CD14-positive monocyte (primary cell): ENCODE data around the gene C5orf58. TPM values are rescaled to one million over a fixed set of nuclear protein-coding genes. Genes with fewer than 3 reads are reported as not detected.

Source experiments
- DNase-seq, 3 donors: peaks; one replicate each; pipeline ENCODE4 v3.0.0-alpha.2; 2011 to 2022
- H2AFZ ChIP-seq: 2 replicates; pipeline ENCODE4 v1.6.0; 2012; ENCODE audit warnings: mild to moderate bottlenecking, low read depth, low read length, inconsistent platforms; ENCODE audit not compliant: insufficient read depth, poor library complexity, severe bottlenecking
- H3K27ac ChIP-seq, 2 donors: 1 replicate in 1 of 2; 2 replicates in 1 of 2; pipeline ENCODE4 v1.5.1; 2012 to 2013; ENCODE audit warnings: low read length in 2 of 2, control low read depth in 1 of 2, inconsistent platforms in 1 of 2, low read depth in 1 of 2, mild to moderate bottlenecking in 1 of 2
- H3K27me3 ChIP-seq, 2 donors: one replicate each; pipeline versions ENCODE4 v1.6.0 to v1.6.1; 2011 to 2013; ENCODE audit warnings: low read length in 2 of 2; ENCODE audit not compliant: control insufficient read depth in 2 of 2, insufficient read depth in 2 of 2
- H3K36me3 ChIP-seq, 2 donors: replicated peaks in 1 of 2; 1 replicate in 1 of 2; 2 replicates in 1 of 2; pipeline versions ENCODE4 v1.5.1 to v1.6.1; 2012 to 2013; ENCODE audit warnings: low read length in 2 of 2, control low read depth in 1 of 2, inconsistent platforms in 1 of 2, mild to moderate bottlenecking in 1 of 2; ENCODE audit not compliant: insufficient read depth in 2 of 2, control insufficient read depth in 1 of 2
- H3K4me1 ChIP-seq, 2 donors: 1 replicate in 1 of 2; 2 replicates in 1 of 2; pipeline versions ENCODE4 v1.5.1 to v1.6.1; 2012 to 2013; ENCODE audit warnings: low read length in 2 of 2, control low read depth in 1 of 2, inconsistent platforms in 1 of 2, mild to moderate bottlenecking in 1 of 2, moderate library complexity in 1 of 2; ENCODE audit not compliant: insufficient read depth in 2 of 2, control insufficient read depth in 1 of 2
- H3K4me2 ChIP-seq: replicated peaks from 2 replicates; pipeline ENCODE3; 2012; ENCODE audit warnings: low read length, moderate library complexity, mild to moderate bottlenecking; ENCODE audit not compliant: poor library complexity, severe bottlenecking; ENCODE audit errors: extremely low read depth
- H3K4me3 ChIP-seq, 3 experiments: fragments of 200-600 bp in 1 of 3; sonication (generic) in 1 of 3; replicated peaks in 1 of 3; 1 replicate in 2 of 3; 2 replicates in 1 of 3; pipeline ENCODE4 v1.5.1; 2011 to 2013; ENCODE audit warnings: low read length in 3 of 3, mild to moderate bottlenecking in 3 of 3, control low read depth in 2 of 3, low read depth in 2 of 3, inconsistent platforms in 1 of 3, moderate library complexity in 1 of 3
- H3K79me2 ChIP-seq: 2 replicates; pipeline ENCODE4 v1.6.0; 2012; ENCODE audit warnings: mild to moderate bottlenecking, control low read depth, inconsistent platforms, low read length, moderate library complexity; ENCODE audit not compliant: insufficient read depth
- H3K9ac ChIP-seq: 2 replicates; pipeline ENCODE4 v1.6.0; 2017; ENCODE audit warnings: low read length, mild to moderate bottlenecking; ENCODE audit not compliant: insufficient read depth, poor library complexity, severe bottlenecking
- H3K9me3 ChIP-seq, 2 donors: replicated peaks in 1 of 2; 1 replicate in 1 of 2; 2 replicates in 1 of 2; pipeline versions ENCODE4 v1.5.1 to v1.6.1; 2012 to 2013; ENCODE audit warnings: low read length in 2 of 2, control low read depth in 1 of 2; ENCODE audit not compliant: control insufficient read depth in 1 of 2, insufficient read depth in 1 of 2
- H4K20me1 ChIP-seq: 2 replicates; pipeline ENCODE4 v1.6.0; 2012; ENCODE audit warnings: mild to moderate bottlenecking, low read length, control low read depth, moderate library complexity; ENCODE audit not compliant: insufficient read depth
- H3K27ac Mint-ChIP-seq, 7 donors: one replicate each; pipeline ENCODE4 v1.8.0; 2020; ENCODE audit warnings: mild to moderate bottlenecking in 7 of 7, mixed read lengths in 7 of 7, moderate library complexity in 6 of 7, inconsistent platforms in 2 of 7
- H3K27me3 Mint-ChIP-seq, 3 donors: one replicate each; pipeline ENCODE4 v1.8.0; 2021 to 2022; ENCODE audit warnings: low read depth in 3 of 3, mild to moderate bottlenecking in 3 of 3, mixed read lengths in 3 of 3, moderate library complexity in 3 of 3, inconsistent platforms in 1 of 3
- H3K36me3 Mint-ChIP-seq, 2 donors: one replicate each; pipeline ENCODE4 v1.8.0; 2020; ENCODE audit warnings: mixed read lengths in 2 of 2, inconsistent platforms in 1 of 2, mild to moderate bottlenecking in 1 of 2
- H3K4me1 Mint-ChIP-seq: one replicate; pipeline ENCODE4 v1.8.0; 2020; ENCODE audit warnings: mild to moderate bottlenecking, mixed read lengths
- H3K4me3 Mint-ChIP-seq, 2 donors: one replicate each; pipeline ENCODE4 v1.8.0; 2020; ENCODE audit warnings: mild to moderate bottlenecking in 2 of 2, mixed read lengths in 2 of 2, moderate library complexity in 1 of 2
- H3K9me3 Mint-ChIP-seq, 7 donors: one replicate each; pipeline ENCODE4 v1.8.0; 2020 to 2022; ENCODE audit warnings: mixed read lengths in 7 of 7, mild to moderate bottlenecking in 6 of 7, moderate library complexity in 6 of 7, inconsistent platforms in 2 of 7
- WGBS: methylation state at CpG from one replicate; pipeline ENCODE4 v1.1.5; 2013; ENCODE audit warnings: missing lambda C conversion rate; ENCODE audit not compliant: insufficient coverage; 5-methylcytosine and 5-hydroxymethylcytosine counted together
- intact Hi-C, 2 donors: fragments of 100-400 bp; cut with micrococcal nuclease; formaldehyde crosslinking; loops; one replicate each; pipeline versions ENCODE4 v1.15.0 to v1.15.1; 2023
- polyA plus RNA-seq, 3 donors: library from polyadenylated mRNA; depleted of rRNA in 1 of 3; unstranded in 2 of 3; stranded (reverse) in 1 of 3; fragments of 300-500 nt in 2 of 3; fragments of >200 nt in 1 of 3; fragmentation: Illumina TruSeq in 2 of 3; gene quantifications; 1 replicate in 2 of 3; 2 replicates in 1 of 3; pipeline ENCODE4 v1.2.3, GENCODE V29; 2012 to 2021
- TF ChIP-seq, protein P1 (sequence below): fragments of 200-600 bp; IDR thresholded peaks from one replicate; pipeline ENCODE4 v1.8.0; 2022; ENCODE audit warnings: antibody characterized with exemption, mild to moderate bottlenecking

Gene C5orf58
- polyA plus RNA-seq, 3 donors = 0.46 TPM; not detected in 2

GRCh38 chr5:170211575-170212334 lies 21.0 kb upstream of the C5orf58 start:
- Mint-ChIP-seq H3K4me1 (no peaks in the 10 kb centered on the region), H3K27me3 (peaks cover 0 to 10% (median 0%) of the 10 kb centered on the region in 3 donors), H3K36me3 (no peaks in the 10 kb centered on the region), H3K27ac (no peak overlapping the region), H3K4me3 (no peak overlapping the region), H3K9me3 (no peaks in the 10 kb centered on the region)
- H3K4me2 ChIP-seq = no peak overlapping the region
- no peaks in the 10 kb centered on the region for H3K9me3 ChIP-seq
- no peak overlapping the region for H3K27ac ChIP-seq
- H2AFZ ChIP-seq = no peak overlapping the region
- no CpG with 5 or more reads among the region's 1 CpG for WGBS
- peaks cover 2 to 3% of the 10 kb centered on the region in 2 donors for H3K27me3 ChIP-seq
- no peak for DNase-seq
- no peaks in the 10 kb centered on the region for H3K4me1 ChIP-seq
- TF ChIP-seq, protein P1, sequence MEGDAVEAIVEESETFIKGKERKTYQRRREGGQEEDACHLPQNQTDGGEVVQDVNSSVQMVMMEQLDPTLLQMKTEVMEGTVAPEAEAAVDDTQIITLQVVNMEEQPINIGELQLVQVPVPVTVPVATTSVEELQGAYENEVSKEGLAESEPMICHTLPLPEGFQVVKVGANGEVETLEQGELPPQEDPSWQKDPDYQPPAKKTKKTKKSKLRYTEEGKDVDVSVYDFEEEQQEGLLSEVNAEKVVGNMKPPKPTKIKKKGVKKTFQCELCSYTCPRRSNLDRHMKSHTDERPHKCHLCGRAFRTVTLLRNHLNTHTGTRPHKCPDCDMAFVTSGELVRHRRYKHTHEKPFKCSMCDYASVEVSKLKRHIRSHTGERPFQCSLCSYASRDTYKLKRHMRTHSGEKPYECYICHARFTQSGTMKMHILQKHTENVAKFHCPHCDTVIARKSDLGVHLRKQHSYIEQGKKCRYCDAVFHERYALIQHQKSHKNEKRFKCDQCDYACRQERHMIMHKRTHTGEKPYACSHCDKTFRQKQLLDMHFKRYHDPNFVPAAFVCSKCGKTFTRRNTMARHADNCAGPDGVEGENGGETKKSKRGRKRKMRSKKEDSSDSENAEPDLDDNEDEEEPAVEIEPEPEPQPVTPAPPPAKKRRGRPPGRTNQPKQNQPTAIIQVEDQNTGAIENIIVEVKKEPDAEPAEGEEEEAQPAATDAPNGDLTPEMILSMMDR = no peak
- H3K9ac ChIP-seq = no peak overlapping the region
- no peaks in the 10 kb centered on the region for H3K36me3 ChIP-seq
- intact Hi-C loops = no loop called here
- H3K4me3 ChIP-seq = no peak overlapping the region
- H3K79me2 ChIP-seq = no peaks in the 10 kb centered on the region
- no peaks in the 10 kb centered on the region for H4K20me1 ChIP-seq

DNA sequence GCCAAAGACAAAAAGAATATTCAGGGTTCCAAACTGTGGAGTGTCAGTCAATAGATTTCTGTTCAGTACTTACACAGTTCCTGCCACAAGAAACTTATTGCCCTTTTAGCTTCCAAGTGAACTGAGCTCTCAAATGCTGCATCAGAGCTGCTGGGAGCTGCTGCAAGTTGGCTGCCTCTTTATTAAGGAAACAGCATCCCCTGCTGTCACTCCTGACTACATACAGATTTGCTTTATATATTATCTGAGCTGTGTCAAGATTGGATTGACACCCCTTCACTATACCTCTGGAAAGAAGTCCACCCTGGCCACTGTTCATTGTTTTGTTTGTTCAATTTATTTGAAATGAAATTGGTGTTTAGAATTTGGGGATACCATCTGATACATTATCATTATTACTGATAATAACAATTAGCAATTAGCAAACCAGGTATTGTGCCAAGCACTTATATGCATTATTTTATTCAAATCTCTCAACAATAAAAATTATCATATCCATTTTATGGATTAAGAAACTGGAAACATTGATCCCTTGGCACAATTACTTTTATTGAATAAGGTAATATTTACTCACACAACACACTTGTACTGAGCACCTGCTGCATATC lies 16.4 kb upstream of the C5orf58 start:
- Histone ChIP-seq H3K36me3 (no peaks in the 10 kb centered on the region), H3K4me1 (no peaks in the 10 kb centered on the region), H4K20me1 (no peaks in the 10 kb centered on the region), H3K4me2 (no peak overlapping the region), H3K27ac (no peak overlapping the region), H3K9ac (no peak overlapping the region), H3K9me3 (no peaks in the 10 kb centered on the region), H3K27me3 (peaks cover 0 to 2% of the 10 kb centered on the region in 2 donors), H3K79me2 (no peaks in the 10 kb centered on the region), H3K4me3 (no peak overlapping the region), H2AFZ (no peak overlapping the region)
- no peaks in the 10 kb centered on the region for H3K36me3 Mint-ChIP-seq
- H3K27me3 Mint-ChIP-seq = peaks cover 0 to 4% (median 0%) of the 10 kb centered on the region in 3 donors
- H3K27ac Mint-ChIP-seq = no peak overlapping the region
- H3K9me3 Mint-ChIP-seq = no peaks in the 10 kb centered on the region
- intact Hi-C loops = no loop called here
- DNase-seq = peak in 2 of 3 donors; percentile 12 to 26
- H3K4me1 Mint-ChIP-seq = peaks cover 6% of the 10 kb centered on the region
- no peak overlapping the region for H3K4me3 Mint-ChIP-seq
- TF ChIP-seq, protein P1 = peak; percentile 36
